Measurements from ENCODE around the gene SMTNL2. TPM values are rescaled to one million over a fixed set of nuclear protein-coding genes. Genes with fewer than 3 reads are reported as not detected.

The SMTNL2 gene
- total RNA-seq, 2 experiments from 2014 or later = not detected

DNA sequence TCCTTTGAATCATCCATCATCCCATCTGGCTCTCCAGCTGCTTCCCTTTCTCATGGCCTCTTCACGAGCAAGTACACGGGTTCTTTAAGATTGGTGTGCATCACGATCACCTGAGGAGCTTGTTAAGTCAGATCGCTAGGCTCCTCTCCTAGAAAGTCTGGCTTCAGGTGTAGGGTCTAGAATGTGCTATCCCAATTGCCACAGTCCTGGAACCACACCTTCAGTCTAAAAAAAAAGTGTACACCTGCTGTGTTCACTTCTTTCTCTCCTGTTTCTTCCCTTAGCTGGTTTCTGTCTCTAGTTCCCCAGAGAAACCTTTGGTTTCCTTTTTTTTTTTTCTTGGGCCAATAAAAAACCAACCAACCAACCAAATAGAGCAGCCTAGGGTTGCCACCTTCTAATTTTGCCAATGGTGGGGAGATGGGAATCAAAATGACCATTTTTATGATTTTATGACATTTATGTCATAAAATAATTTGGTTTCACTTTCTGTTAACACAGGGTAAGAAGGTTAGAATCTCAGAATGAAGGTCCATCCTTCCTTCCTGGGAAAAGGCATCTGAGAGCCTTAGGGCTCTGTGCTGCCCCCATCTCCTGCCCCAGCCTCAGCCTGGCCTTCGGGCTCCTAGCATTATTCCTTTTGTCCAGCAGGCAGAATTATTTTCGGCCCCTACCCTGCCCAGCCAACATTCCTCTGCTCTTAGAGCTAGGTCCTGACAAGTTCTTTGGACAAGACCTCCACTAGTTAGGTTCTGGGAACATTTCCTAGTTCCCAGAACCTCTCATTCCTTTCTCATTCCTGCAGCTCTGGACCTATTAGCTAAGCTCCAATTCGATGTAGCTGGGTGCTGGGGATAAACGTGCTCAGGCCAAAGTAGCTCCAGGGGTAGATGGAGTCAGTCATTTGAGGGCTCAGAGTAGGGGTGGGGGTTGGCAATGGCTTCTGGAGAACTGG is 22.0 kb upstream of the SMTNL2 start:
- Mint-ChIP-seq H3K36me3 (ENCODE audit: low read depth) (no peaks in the 10 kb centered on the region), H3K9me3 (no peaks in the 10 kb centered on the region), H3K27me3 (no peaks in the 10 kb centered on the region), H3K4me3 (peak overlapping the region; percentile 60), H3K27ac (peak overlapping the region; percentile 47), H3K4me1 (ENCODE audit: low read depth) (peaks cover 31% of the 10 kb centered on the region)
- H3K27me3 ChIP-seq (ENCODE audit: control insufficient read depth in 1 of 2, insufficient read depth in 2 of 2, low read length in 2 of 2) = no peaks in the 10 kb centered on the region
- ChIA-PET CTCF (no interaction called here), POLR2A (no interaction called here)
- intact Hi-C loops (cut with DNase I, micrococcal nuclease) = no loop called here
- H3K36me3 ChIP-seq (ENCODE audit: insufficient read depth, low read length) = no peaks in the 10 kb centered on the region
- TF ChIP-seq, protein P1, sequence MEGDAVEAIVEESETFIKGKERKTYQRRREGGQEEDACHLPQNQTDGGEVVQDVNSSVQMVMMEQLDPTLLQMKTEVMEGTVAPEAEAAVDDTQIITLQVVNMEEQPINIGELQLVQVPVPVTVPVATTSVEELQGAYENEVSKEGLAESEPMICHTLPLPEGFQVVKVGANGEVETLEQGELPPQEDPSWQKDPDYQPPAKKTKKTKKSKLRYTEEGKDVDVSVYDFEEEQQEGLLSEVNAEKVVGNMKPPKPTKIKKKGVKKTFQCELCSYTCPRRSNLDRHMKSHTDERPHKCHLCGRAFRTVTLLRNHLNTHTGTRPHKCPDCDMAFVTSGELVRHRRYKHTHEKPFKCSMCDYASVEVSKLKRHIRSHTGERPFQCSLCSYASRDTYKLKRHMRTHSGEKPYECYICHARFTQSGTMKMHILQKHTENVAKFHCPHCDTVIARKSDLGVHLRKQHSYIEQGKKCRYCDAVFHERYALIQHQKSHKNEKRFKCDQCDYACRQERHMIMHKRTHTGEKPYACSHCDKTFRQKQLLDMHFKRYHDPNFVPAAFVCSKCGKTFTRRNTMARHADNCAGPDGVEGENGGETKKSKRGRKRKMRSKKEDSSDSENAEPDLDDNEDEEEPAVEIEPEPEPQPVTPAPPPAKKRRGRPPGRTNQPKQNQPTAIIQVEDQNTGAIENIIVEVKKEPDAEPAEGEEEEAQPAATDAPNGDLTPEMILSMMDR (IDR thresholded peaks at IDR 0.05) = no peak
- no peak overlapping the region for H3K4me3 ChIP-seq (ENCODE audit: low read length)
- no peak overlapping the region for H3K27ac ChIP-seq (ENCODE audit: low read depth in 1 of 2, low read length in 2 of 2)
- peaks cover 0 to 3% of the 10 kb centered on the region in 2 experiments for H3K9me3 ChIP-seq (ENCODE audit: control insufficient read depth in 1 of 2, insufficient read depth in 1 of 2, low read length in 2 of 2)
- peaks cover 19% of the 10 kb centered on the region for H3K4me1 ChIP-seq (ENCODE audit: insufficient read depth, low read length)
- ATAC-seq (ENCODE audit: poor library complexity) (no peak), DNase-seq (no peak)

DNA sequence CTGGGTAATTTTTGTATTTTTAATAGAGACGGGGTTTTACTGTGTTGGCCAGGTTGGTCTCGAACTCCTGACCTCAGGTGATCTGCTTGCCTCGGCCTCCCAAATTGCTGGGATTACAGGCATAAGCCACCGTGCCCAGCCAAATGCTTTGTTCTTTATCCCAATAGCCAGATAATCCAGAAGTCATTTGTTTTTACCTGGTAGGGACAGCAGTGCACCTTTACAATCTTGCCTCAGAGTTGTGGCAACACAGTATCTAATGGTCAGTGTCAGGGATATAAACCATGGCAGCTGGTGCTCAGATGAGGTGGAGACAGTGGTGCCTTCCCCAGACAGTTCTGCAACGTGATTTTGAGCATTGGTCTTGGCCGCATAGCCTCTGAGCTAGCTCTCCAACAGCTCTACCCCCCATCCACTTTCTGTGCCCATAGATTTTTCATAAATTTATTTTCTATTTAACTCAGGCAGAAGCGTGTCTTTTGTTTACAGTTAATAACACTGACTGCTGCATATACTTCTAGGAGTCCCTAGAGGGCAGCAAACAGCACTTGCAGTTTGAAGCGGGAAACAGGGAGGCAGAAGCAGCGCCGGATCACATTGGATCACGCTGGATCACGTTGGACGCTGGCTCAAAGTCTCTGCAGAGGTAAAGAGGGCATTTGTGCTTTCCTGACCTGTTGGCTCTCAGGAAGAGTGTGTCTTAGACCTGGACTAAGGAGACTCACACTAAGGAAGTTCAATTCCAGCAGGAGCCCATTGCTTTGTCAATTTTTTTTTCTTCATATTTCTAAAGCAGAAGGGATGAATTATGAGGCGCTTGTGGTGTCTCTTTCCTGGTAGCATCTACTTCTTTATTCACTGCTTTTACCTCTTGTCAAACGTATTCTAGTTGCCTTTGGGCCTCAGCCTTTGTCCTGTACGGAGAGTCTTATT is 18.9 kb upstream of the SMTNL2 start:
- Mint-ChIP-seq H3K4me3 (peak overlapping the region; percentile 13), H3K9me3 (no peaks in the 10 kb centered on the region), H3K27ac (no peak overlapping the region), H3K4me1 (ENCODE audit: low read depth) (peaks cover 31% of the 10 kb centered on the region), H3K27me3 (no peaks in the 10 kb centered on the region), H3K36me3 (ENCODE audit: low read depth) (no peaks in the 10 kb centered on the region)
- ChIA-PET CTCF (interaction anchor here (0.7 to 1.3 kb wide), 8 partner anchors 8 to 561 kb away, joined by 3 to 4 read pairs (median 3); partner anchors contain the start of genes ARRB2, CHRNE and MYBBP1A), POLR2A (interaction anchor here (0.9 to 1.5 kb wide), 2 partner anchors 12 to 138 kb away, joined by 3 read pairs; partner anchors contain the start of gene PELP1)
- ATAC-seq (ENCODE audit: poor library complexity) (peak; percentile 89), DNase-seq (peak in 12 of 14 experiments; percentile 14 to 81 (median 30))
- H3K36me3 ChIP-seq (ENCODE audit: insufficient read depth, low read length) = no peaks in the 10 kb centered on the region
- H3K4me3 ChIP-seq (ENCODE audit: low read length) = no peak overlapping the region
- TF ChIP-seq, protein P1 (IDR thresholded peaks at IDR 0.05) = peak; percentile 92
- intact Hi-C loops (cut with DNase I, micrococcal nuclease) = loop anchor here (1.0 to 5.0 kb wide), 6 partner anchors 59 to 337 kb away; partner anchors contain the start of gene CHRNE (in 1 of the 2)
- H3K27me3 ChIP-seq (ENCODE audit: control insufficient read depth in 1 of 2, insufficient read depth in 2 of 2, low read length in 2 of 2) = no peaks in the 10 kb centered on the region
- H3K9me3 ChIP-seq (ENCODE audit: control insufficient read depth in 1 of 2, insufficient read depth in 1 of 2, low read length in 2 of 2) = no peaks in the 10 kb centered on the region
- no peak overlapping the region for H3K27ac ChIP-seq (ENCODE audit: low read depth in 1 of 2, low read length in 2 of 2)
- H3K4me1 ChIP-seq (ENCODE audit: insufficient read depth, low read length) = peaks cover 19% of the 10 kb centered on the region

DNA sequence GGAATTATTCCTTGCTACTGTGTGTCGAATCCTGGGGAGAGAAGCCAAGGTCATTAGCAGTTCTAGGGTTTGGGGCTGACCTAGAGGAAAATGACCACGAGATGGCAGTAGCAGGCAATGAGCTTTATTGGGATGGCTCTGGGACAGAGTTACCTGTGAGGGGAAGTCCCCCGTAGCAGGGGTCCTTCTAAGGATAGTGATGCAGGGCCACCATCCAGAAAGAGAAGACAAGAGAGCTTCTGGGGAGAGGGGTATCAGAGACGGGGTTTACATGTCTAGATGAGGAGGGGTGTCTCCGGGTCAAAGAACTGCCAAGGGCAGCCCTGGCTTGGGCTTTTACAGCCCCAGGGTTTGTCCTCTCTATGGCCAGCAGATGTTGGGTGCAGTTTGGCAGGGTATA is 17.5 kb upstream of the SMTNL2 start:
- H3K4me1 Mint-ChIP-seq (ENCODE audit: low read depth) = peaks cover 24% of the 10 kb centered on the region
- H3K27me3 Mint-ChIP-seq = no peaks in the 10 kb centered on the region
- peaks cover 18% of the 10 kb centered on the region for H3K4me1 ChIP-seq (ENCODE audit: insufficient read depth, low read length)
- H3K4me3 Mint-ChIP-seq = no peak overlapping the region
- TF ChIP-seq, protein P1 (IDR thresholded peaks at IDR 0.05) = peak; percentile 65
- H3K27me3 ChIP-seq (ENCODE audit: control insufficient read depth in 1 of 2, insufficient read depth in 2 of 2, low read length in 2 of 2) = no peaks in the 10 kb centered on the region
- no peaks in the 10 kb centered on the region for H3K9me3 Mint-ChIP-seq
- no peak overlapping the region for H3K4me3 ChIP-seq (ENCODE audit: low read length)
- peak in 8 of 14 experiments; percentile 17 to 66 (median 28) for DNase-seq
- ChIA-PET POLR2A (interaction anchor here (1.5 to 2.1 kb wide), 2 partner anchors 11 to 137 kb away, joined by 3 to 7 read pairs; partner anchors contain the start of genes MYBBP1A and PELP1), CTCF (interaction anchor here (0.7 to 2.1 kb wide), 7 partner anchors 10 to 864 kb away, joined by 3 to 7 read pairs (median 4); partner anchors contain the start of gene MYBBP1A)
- no peak overlapping the region for H3K27ac ChIP-seq (ENCODE audit: low read depth in 1 of 2, low read length in 2 of 2)
- intact Hi-C loops (cut with DNase I, micrococcal nuclease) = loop anchor here (1.0 to 5.0 kb wide), 4 partner anchors 58 to 336 kb away; partner anchors contain the start of gene CHRNE (in 1 of the 2)
- H3K36me3 Mint-ChIP-seq (ENCODE audit: low read depth) = no peaks in the 10 kb centered on the region
- H3K27ac Mint-ChIP-seq = no peak overlapping the region
- H3K9me3 ChIP-seq (ENCODE audit: control insufficient read depth in 1 of 2, insufficient read depth in 1 of 2, low read length in 2 of 2) = no peaks in the 10 kb centered on the region
- ATAC-seq (ENCODE audit: poor library complexity) = no peak
- no peaks in the 10 kb centered on the region for H3K36me3 ChIP-seq (ENCODE audit: insufficient read depth, low read length)
